ENCODE results near the gene TGM2. TPM values are rescaled to one million over a fixed set of nuclear protein-coding genes. Genes with fewer than 3 reads are reported as not detected.

Gene TGM2
- total RNA-seq, 4 donors from 2014 or later, result 31.4 to 216 (median 145) TPM

- Histone ChIP-seq H3K4me3 (peak overlapping the region; percentile 48 to 63 (median 50)), H3K36me3 (peaks cover 0 to 15% (median 0%) of the 10 kb centered on the region in 3 donors), H3K4me1 (peaks cover 0 to 20% (median 3%) of the 10 kb centered on the region in 4 donors), H3K27ac (peak overlapping the region; percentile 45 to 66 (median 60)), H3K27me3 (no peaks in the 10 kb centered on the region), H3K9me3 (no peaks in the 10 kb centered on the region)
- no peak for TF ChIP-seq POLR2A (IDR thresholded peaks at IDR 0.05)
- TF ChIP-seq, protein P1, sequence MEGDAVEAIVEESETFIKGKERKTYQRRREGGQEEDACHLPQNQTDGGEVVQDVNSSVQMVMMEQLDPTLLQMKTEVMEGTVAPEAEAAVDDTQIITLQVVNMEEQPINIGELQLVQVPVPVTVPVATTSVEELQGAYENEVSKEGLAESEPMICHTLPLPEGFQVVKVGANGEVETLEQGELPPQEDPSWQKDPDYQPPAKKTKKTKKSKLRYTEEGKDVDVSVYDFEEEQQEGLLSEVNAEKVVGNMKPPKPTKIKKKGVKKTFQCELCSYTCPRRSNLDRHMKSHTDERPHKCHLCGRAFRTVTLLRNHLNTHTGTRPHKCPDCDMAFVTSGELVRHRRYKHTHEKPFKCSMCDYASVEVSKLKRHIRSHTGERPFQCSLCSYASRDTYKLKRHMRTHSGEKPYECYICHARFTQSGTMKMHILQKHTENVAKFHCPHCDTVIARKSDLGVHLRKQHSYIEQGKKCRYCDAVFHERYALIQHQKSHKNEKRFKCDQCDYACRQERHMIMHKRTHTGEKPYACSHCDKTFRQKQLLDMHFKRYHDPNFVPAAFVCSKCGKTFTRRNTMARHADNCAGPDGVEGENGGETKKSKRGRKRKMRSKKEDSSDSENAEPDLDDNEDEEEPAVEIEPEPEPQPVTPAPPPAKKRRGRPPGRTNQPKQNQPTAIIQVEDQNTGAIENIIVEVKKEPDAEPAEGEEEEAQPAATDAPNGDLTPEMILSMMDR (IDR thresholded peaks at IDR 0.05), result no peak
- no peak for DNase-seq
Observed at GRCh38 chr20:38164624-38165088, 414 bp downstream of the TGM2 start.

DNA sequence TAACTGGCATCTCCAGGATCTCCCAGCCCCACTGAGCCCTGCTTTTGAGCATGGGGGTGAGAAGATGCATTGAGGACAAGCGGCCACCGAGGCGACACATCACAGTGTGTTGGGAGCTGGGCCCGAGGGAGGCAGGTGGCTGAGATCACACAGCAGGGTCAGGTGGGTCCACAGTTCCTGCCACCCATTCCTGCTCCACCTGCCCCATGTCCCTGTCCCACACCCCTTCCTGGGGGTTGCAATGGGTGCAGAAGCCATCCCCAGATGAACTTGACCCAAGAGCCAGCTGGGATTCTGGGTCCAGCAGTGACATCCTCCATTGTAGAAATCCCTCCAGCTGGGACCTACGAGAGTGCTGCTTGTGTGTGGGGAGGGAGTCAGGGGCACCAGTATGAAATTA, 1.0 kb downstream of the TGM2 start:
- Histone ChIP-seq H3K27me3 (no peaks in the 10 kb centered on the region), H3K4me1 (peaks cover 0 to 20% (median 3%) of the 10 kb centered on the region in 4 donors), H3K27ac (peak overlapping the region in 2 of 4 donors; percentile 45 to 66), H3K36me3 (peaks cover 0 to 21% (median 0%) of the 10 kb centered on the region in 3 donors), H3K4me3 (peak overlapping the region in 2 of 4 donors; percentile 52 to 63), H3K9me3 (no peaks in the 10 kb centered on the region)
- TF ChIP-seq, protein P1 (IDR thresholded peaks at IDR 0.05), result no peak
- no peak for TF ChIP-seq POLR2A (IDR thresholded peaks at IDR 0.05)
- DNase-seq, result no peak

- H3K4me1 ChIP-seq, result peaks cover 0 to 16% (median 3%) of the 10 kb centered on the region in 4 donors
- H3K36me3 ChIP-seq, result peaks cover 0 to 22% (median 0%) of the 10 kb centered on the region in 3 donors
- H3K27ac ChIP-seq, result peak overlapping the region in 1 of 4 donors; percentile 36
- DNase-seq, result no peak
- H3K9me3 ChIP-seq, result no peaks in the 10 kb centered on the region
- no peak for TF ChIP-seq POLR2A (IDR thresholded peaks at IDR 0.05)
- TF ChIP-seq, protein P1 (IDR thresholded peaks at IDR 0.05), result no peak
- peak overlapping the region in 2 of 4 donors; percentile 52 to 63 for H3K4me3 ChIP-seq
- no peaks in the 10 kb centered on the region for H3K27me3 ChIP-seq
Observed at GRCh38 chr20:38162878-38163875, 1.9 kb downstream of the TGM2 start.

GRCh38 chr20:38162149-38162548, 2.9 kb downstream of the TGM2 start:
- no peak for DNase-seq
- Histone ChIP-seq H3K4me1 (peaks cover 0 to 24% (median 3%) of the 10 kb centered on the region in 4 donors), H3K4me3 (no peak overlapping the region), H3K27ac (peak overlapping the region in 1 of 4 donors; percentile 32), H3K27me3 (no peaks in the 10 kb centered on the region), H3K9me3 (no peaks in the 10 kb centered on the region), H3K36me3 (peaks cover 0 to 22% (median 0%) of the 10 kb centered on the region in 3 donors)
- TF ChIP-seq, protein P1 (IDR thresholded peaks at IDR 0.05), result no peak
- no peak for TF ChIP-seq POLR2A (IDR thresholded peaks at IDR 0.05)

DNA sequence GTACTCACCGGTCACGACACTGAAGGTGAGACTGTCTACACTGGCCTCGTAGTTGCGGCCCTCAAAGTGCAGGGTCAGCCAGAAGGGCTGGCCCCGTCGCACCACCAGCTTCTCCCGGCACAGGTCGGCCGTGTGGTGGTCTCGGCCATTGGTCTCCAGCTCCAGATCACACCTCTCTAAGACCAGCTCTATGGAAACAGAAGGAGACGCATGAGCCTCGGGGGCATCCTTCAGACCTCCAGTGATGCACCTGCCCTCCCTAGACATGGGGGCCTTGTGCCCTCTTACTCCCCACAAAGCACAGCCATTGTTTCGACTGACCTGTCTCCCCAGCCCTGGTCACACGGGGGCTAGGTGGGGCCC, 3.7 kb downstream of the TGM2 start:
- H3K27me3 ChIP-seq, result no peaks in the 10 kb centered on the region
- no peak for DNase-seq
- TF ChIP-seq, protein P1 (IDR thresholded peaks at IDR 0.05), result no peak
- TF ChIP-seq POLR2A (IDR thresholded peaks at IDR 0.05), result no peak
- H3K9me3 ChIP-seq, result no peaks in the 10 kb centered on the region
- H3K4me1 ChIP-seq, result peaks cover 0 to 26% (median 3%) of the 10 kb centered on the region in 4 donors
- no peak overlapping the region for H3K27ac ChIP-seq
- H3K36me3 ChIP-seq, result peaks cover 0 to 25% (median 0%) of the 10 kb centered on the region in 3 donors
- no peak overlapping the region for H3K4me3 ChIP-seq
